SKM-1 treated with dmso at 0.1 percent for 144 hours (cell line): Measurements from ENCODE around the gene MAP1B.

Source experiments
- DNase-seq: peaks from one replicate; lab custom pipeline; 2025; ENCODE audit not compliant: unreplicated experiment; lab: John Stamatoyannopoulos, UW

MAP1B gene

DNA sequence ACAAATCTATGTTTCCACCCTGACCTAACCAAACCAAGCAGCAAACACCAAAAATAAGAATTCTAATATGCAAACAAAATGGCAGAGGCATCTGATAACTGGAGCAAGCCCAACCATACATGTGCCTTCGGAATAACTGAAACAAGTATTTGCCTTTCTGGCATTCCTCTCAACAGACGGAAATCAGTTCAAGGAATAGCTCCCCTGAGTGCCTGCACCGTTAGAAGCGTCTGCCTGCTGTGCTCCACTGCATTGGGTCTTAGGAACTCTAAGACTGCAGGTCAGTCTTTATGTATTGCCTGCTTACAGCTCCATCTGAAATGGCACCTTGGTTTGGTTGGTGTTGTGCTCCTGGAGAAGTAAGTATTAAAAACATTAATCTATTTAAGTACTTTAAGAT lies 114.3 kb downstream of the MAP1B start:
- DNase-seq: no peak

DNA sequence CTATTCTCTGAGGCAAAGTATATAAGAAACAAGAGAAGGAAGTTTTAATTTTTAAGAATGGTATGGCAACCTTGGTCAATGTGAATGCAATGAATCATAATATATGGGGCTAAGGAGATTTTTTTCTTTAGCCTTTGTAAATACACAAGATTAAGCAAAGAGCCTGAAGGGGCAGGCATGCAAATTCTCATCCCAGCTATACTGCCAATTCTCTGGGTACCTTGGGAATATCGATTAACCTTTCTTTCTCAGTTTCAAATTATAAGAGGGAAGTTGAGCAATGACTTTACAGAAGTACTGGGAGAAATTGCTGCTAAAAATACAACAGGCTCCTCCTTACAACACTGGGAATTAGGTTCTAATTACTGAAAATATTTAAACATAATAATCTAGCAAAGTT lies 115.2 kb downstream of the MAP1B start:
- DNase-seq: no peak

DNA sequence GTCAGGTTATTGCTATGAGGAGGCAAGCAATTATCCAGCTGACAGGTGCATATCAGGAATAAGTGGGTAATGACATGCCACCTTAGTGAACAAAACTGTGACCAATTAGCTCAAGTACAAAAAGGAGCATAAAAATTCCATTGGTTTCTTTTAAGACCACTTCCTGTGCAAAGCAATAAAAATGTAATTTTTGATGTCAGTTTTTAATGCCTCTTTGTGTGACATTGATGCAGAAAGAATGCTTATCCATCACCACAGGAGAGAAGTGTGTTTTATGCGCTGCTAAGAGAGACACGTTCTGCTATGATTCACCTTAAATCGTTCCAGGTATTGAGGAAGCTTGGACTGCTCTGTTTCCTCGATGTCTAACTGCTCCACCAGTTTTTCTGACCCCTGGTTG lies 116.1 kb downstream of the MAP1B start:
- no peak for DNase-seq

- no peak for DNase-seq
Measured at GRCh38 chr5:72224946-72225463, 117.7 kb downstream of the MAP1B start.

DNA sequence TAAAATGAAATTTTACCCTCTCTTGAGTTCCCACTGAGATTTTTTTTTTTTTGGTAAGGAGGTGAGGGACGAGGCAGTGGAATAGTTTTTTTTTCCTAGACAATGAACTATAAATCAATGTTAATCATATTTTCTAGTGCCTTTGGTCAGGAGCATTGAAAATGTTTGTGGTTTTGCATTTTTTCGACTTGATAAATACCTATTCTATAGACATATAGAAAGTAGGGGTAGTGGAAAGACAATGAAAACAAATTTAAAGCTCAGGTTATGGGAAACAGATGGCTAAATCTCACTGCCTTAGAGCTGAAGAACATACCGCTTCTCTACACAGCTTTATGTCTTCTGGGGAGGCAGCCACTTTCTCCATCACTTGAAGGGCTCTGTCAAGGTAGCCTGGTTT lies 118.5 kb downstream of the MAP1B start:
- no peak for DNase-seq

- no peak for DNase-seq
Measured at GRCh38 chr5:72226950-72227349, 119.7 kb downstream of the MAP1B start.

DNA sequence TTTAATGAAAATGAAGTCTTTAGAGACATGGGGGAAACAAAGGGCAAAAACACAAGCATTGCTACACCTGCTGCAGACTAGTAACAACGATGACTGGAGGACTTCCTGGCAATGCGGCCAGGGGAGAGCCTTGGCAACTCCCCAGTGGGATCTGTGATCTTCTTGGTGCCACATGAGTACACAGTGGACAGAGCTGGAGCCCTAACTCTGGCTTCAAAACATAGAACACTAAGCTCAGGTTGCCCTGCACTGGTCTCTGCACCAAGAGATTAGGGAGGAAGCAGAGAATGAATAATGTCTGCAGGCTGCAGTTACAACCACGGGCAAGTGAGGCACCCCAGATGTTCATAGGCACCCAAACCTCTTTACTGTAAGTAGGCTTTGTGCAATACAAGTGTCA lies 121.7 kb downstream of the MAP1B start:
- DNase-seq: no peak

- peak; percentile 39 for DNase-seq
Measured at GRCh38 chr5:72231991-72232703, 124.9 kb downstream of the MAP1B start.

GRCh38 chr5:72232838-72233237 lies 125.6 kb downstream of the MAP1B start:
- DNase-seq: no peak

DNA sequence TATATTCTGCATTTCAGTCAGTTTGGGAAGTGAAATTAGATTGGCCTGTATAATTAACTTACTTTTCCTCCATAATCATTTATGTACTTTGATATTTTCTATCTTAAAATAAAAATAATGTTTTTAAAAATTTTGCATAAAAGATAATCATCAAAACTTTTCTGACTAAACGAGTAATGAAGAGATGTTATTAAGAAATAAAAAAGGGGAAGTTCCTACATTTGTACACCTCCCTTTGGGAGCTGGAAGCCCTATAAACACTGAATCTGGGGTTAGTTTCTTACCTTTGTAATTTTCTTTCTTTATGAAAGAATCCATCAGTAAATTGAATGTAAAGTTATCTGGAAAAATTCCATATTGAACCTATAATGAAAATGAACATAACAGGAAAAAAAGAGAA lies 126.6 kb downstream of the MAP1B start:
- no peak for DNase-seq

DNA sequence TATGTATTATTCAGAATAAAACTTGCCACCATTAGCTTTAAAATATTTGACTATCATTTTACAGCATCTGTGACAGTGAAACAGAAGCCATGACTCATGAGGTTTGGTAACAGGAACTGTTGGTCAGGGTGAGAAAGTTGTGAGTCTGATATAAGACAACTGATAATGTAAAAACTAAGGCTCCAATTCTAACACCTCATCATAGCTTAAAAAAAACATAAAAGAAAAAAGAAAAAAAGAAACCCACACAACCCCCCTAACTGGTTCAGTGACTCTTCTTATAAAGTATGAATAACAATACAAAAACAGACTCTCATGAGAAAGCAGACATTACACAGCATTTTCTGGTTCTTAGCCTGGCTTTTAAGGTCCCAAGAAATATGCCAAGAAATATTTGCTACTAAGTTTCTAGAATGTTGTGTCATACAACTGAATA lies 127.0 kb downstream of the MAP1B start:
- peak; percentile 15 for DNase-seq

DNA sequence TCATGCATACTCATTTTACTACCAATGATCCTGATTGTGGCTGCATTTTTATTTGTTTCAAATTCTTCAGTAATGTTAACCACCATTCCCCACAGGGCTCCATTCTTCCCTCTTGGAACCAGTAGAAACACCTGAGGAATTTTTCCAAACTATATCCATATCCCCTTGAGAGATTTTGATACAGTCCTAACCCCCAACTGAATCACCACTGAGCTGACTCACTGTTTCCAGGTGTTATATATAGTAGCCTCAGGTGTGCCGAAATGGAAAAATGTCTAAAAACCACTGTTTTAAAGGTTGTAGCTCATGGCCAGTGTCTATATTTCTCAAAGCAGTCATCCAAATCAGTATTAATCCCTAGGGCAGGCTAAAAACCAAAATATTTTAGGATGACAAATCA lies 127.6 kb downstream of the MAP1B start:
- DNase-seq: no peak

GRCh38 chr5:72235725-72236124 lies 128.4 kb downstream of the MAP1B start:
- no peak for DNase-seq

- no peak for DNase-seq
Measured at GRCh38 chr5:72237415-72237814, 130.1 kb downstream of the MAP1B start.

- no peak for DNase-seq
Measured at GRCh38 chr5:72237879-72238278, 130.6 kb downstream of the MAP1B start.

- DNase-seq: no peak
Measured at GRCh38 chr5:72238712-72239445, 131.6 kb downstream of the MAP1B start.

- DNase-seq: no peak
Measured at GRCh38 chr5:72241346-72242003, 134.2 kb downstream of the MAP1B start.

GRCh38 chr5:72242796-72243475 lies 135.7 kb downstream of the MAP1B start:
- no peak for DNase-seq

DNA sequence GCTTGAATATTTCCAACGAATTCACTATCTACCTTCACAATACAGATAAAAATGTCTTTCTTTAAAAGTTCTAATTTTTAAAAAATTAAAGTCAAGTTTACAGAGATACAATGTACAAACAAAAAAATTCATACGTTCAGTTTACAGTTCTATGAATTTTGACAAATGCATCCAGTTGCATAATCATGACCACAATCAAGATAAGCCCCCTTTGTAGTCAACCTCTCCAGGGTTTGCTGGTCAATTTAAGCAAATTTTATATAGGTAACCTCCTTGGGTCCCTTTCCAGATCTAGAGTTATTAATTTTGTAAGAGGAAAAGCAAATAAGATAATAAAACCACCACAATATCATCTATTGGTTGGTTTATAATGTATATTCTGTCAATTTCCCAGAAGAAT lies 136.4 kb downstream of the MAP1B start:
- DNase-seq: no peak

DNA sequence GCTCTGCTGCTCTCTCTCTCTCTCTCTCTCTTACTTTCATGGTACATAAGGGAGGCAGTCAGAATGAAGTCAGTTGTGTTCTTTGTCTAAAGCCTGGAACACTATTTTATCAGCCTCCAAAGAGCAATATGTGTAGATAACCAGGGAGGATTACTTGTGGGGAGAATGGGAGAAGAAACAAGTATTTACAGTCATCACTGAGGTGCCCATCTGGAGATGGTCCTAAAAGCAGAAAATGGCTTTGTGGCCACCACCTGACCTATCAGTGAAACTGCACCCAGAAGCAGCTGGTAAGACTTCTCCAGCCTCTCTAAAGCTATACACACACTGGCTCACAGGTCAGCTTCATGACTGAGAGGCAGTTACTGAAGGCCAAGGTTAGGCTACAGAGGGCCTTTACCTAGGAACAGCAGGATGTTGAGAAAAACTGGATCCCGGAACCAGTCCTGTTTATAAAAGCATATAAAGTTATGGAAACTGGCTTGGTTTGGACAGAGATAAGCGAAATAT lies 137.6 kb downstream of the MAP1B start:
- no peak for DNase-seq

DNA sequence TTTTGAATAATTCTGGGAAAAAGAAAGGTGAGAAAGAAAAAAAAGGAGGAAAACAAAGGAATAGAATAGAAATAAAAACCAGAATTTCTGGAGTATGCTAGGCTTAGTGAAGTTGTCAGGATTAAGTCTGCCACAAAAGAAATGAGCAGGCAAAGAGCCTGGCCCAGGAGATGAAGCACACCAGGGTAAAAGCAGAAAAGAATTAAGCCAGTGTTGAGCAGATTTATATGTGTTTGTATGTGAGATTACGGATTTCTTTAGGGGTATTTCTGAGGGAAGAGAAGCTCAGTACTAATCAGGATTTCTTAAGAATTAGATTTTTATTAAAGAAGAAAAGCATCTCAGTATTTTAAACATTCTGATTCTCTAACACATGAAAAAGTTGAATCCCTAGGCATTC lies 138.3 kb downstream of the MAP1B start:
- DNase-seq: no peak
